Measurements from ENCODE around the gene TMEM92. TPM values are rescaled to one million over a fixed set of nuclear protein-coding genes. Genes with fewer than 3 reads are reported as not detected.

Gene TMEM92
- total RNA-seq, result 1 to 10 TPM in 1 of 4 donors, not detected in 3; 1.3 TPM

- no peaks in the 10 kb centered on the region for H3K9me3 ChIP-seq
- TF ChIP-seq POLR2AphosphoS5 (IDR thresholded peaks at IDR 0.05), result no peak
- TF ChIP-seq POLR2A (IDR thresholded peaks at IDR 0.05), result no peak
- no peak for TF ChIP-seq EP300 (IDR thresholded peaks at IDR 0.05)
- TF ChIP-seq CTCF (IDR thresholded peaks at IDR 0.05), result no peak
- peak in 1 of 2 donors; percentile 73 for DNase-seq (ENCODE audit: low spot score in 2 of 2)
- H3K27me3 ChIP-seq, result peaks cover 12% of the 10 kb centered on the region
- H3K4me3 ChIP-seq, result peak within 1 kb of the TSS; percentile 65
- peaks cover 29% of the 10 kb centered on the region for H3K4me1 ChIP-seq
- 28% methylated on average over 22 of the region's 23 CpGs for WGBS
- H3K36me3 ChIP-seq, result no peaks in the 10 kb centered on the region
- peak within 1 kb of the TSS; percentile 68 for H3K27ac ChIP-seq
Observed at GRCh38 chr17:50274142-50274896, at the start of gene TMEM92. Gene TMEM92, plus strand, starts transcription at chr17:50274466. Its CDS starts 36 bp downstream, at chr17:50274502.

- Histone ChIP-seq H3K4me3 (no peak overlapping the region), H3K27me3 (no peaks in the 10 kb centered on the region), H3K36me3 (no peaks in the 10 kb centered on the region), H3K9me3 (no peaks in the 10 kb centered on the region), H3K27ac (no peak overlapping the region), H3K4me1 (peaks cover 24% of the 10 kb centered on the region)
- no peak for DNase-seq (ENCODE audit: low spot score in 2 of 2)
- WGBS, result 73% methylated on average over 3 of the region's 3 CpGs
- TF ChIP-seq POLR2A (IDR thresholded peaks at IDR 0.05) (no peak), EP300 (IDR thresholded peaks at IDR 0.05) (no peak), POLR2AphosphoS5 (IDR thresholded peaks at IDR 0.05) (no peak), CTCF (IDR thresholded peaks at IDR 0.05) (no peak)
Observed at GRCh38 chr17:50225701-50226240, 48.5 kb upstream of the TMEM92 start.

- no peak overlapping the region for H3K4me3 ChIP-seq
- no peaks in the 10 kb centered on the region for H3K27me3 ChIP-seq
- peaks cover 7% of the 10 kb centered on the region for H3K4me1 ChIP-seq
- H3K9me3 ChIP-seq, result no peaks in the 10 kb centered on the region
- H3K27ac ChIP-seq, result no peak overlapping the region
- H3K36me3 ChIP-seq, result no peaks in the 10 kb centered on the region
- no peak for TF ChIP-seq POLR2AphosphoS5 (IDR thresholded peaks at IDR 0.05)
- TF ChIP-seq CTCF (IDR thresholded peaks at IDR 0.05), result no peak
- TF ChIP-seq POLR2A (IDR thresholded peaks at IDR 0.05), result no peak
- no peak for TF ChIP-seq EP300 (IDR thresholded peaks at IDR 0.05)
- DNase-seq (ENCODE audit: low spot score in 2 of 2), result no peak
Observed at GRCh38 chr17:50234581-50234980, 39.7 kb upstream of the TMEM92 start.

GRCh38 chr17:50237901-50238300, 36.4 kb upstream of the TMEM92 start:
- no peak overlapping the region for H3K27ac ChIP-seq
- no peaks in the 10 kb centered on the region for H3K36me3 ChIP-seq
- H3K27me3 ChIP-seq, result no peaks in the 10 kb centered on the region
- TF ChIP-seq POLR2A (IDR thresholded peaks at IDR 0.05) (no peak), POLR2AphosphoS5 (IDR thresholded peaks at IDR 0.05) (no peak), CTCF (IDR thresholded peaks at IDR 0.05) (no peak), EP300 (IDR thresholded peaks at IDR 0.05) (no peak)
- no peak overlapping the region for H3K4me3 ChIP-seq
- H3K9me3 ChIP-seq, result no peaks in the 10 kb centered on the region
- 18% methylated on average over 2 of the region's 2 CpGs for WGBS
- DNase-seq (ENCODE audit: low spot score in 2 of 2), result no peak
- H3K4me1 ChIP-seq, result peaks cover 7% of the 10 kb centered on the region

GRCh38 chr17:50238601-50239280, 35.5 kb upstream of the TMEM92 start:
- H3K4me3 ChIP-seq, result no peak overlapping the region
- H3K27ac ChIP-seq, result no peak overlapping the region
- TF ChIP-seq POLR2AphosphoS5 (IDR thresholded peaks at IDR 0.05), result no peak
- no peak for TF ChIP-seq POLR2A (IDR thresholded peaks at IDR 0.05)
- TF ChIP-seq CTCF (IDR thresholded peaks at IDR 0.05), result no peak
- TF ChIP-seq EP300 (IDR thresholded peaks at IDR 0.05), result no peak
- H3K36me3 ChIP-seq, result no peaks in the 10 kb centered on the region
- DNase-seq (ENCODE audit: low spot score in 2 of 2), result no peak
- no peaks in the 10 kb centered on the region for H3K9me3 ChIP-seq
- 57% methylated on average over 9 of the region's 9 CpGs for WGBS
- H3K4me1 ChIP-seq, result peaks cover 7% of the 10 kb centered on the region
- H3K27me3 ChIP-seq, result no peaks in the 10 kb centered on the region
